Activated B cell treated with CpG ODN at 0.5 μM for 24 hours (primary cell): ENCODE results near the gene DNAH6. TPM values are rescaled to one million over a fixed set of nuclear protein-coding genes. Genes with fewer than 3 reads are reported as not detected.

ENCODE experiments used
- ATAC-seq: fragments of 200-7000 bp; cut with Tn5 transposase; one replicate; pipeline ENCODE4 v1.10.0; 2021; ENCODE audit warnings: low read depth, mild to moderate bottlenecking, moderate library complexity
- CTCF ChIA-PET: fragments of 350-600 bp; sonication (Branson Sonifier 250); formaldehyde crosslinking; loops from one replicate; lab custom pipeline; 2021; ENCODE audit warnings: antibody characterized with exemption; lab: Charles Lee
- POLR2A ChIA-PET: fragments of 350-600 bp; sonication (Branson Sonifier 250); formaldehyde crosslinking; loops from one replicate; lab custom pipeline; 2021; ENCODE audit warnings: antibody characterized with exemption; lab: Charles Lee
- DNase-seq: peaks from one replicate; pipeline ENCODE4 v3.0.0; 2022
- H3K27ac Mint-ChIP-seq: one replicate; pipeline ENCODE4 v1.8.0; 2020; ENCODE audit warnings: mixed read lengths
- H3K27me3 Mint-ChIP-seq: one replicate; pipeline ENCODE4 v1.8.0; 2021; ENCODE audit warnings: mixed read lengths
- H3K36me3 Mint-ChIP-seq: one replicate; pipeline ENCODE4 v1.8.0; 2021; ENCODE audit warnings: low read depth, mixed read lengths
- H3K4me1 Mint-ChIP-seq: one replicate; pipeline ENCODE4 v1.8.0; 2021; ENCODE audit warnings: mixed read lengths
- H3K4me3 Mint-ChIP-seq: one replicate; pipeline ENCODE4 v1.8.0; 2020; ENCODE audit warnings: mild to moderate bottlenecking, mixed read lengths
- H3K9me3 Mint-ChIP-seq: one replicate; pipeline ENCODE4 v1.8.0; 2020; ENCODE audit warnings: mixed read lengths
- intact Hi-C: fragments of 100-400 bp; cut with micrococcal nuclease; formaldehyde crosslinking; loops from one replicate; pipeline ENCODE4 v1.15.1; 2024
- total RNA-seq: library from RNA; stranded (reverse); gene quantifications from 2 replicates; pipeline ENCODE4 v1.2.3, GENCODE V29; 2022
- TF ChIP-seq, protein P1 (sequence below): fragments of 200-600 bp; IDR thresholded peaks from one replicate; pipeline ENCODE4 v1.8.0; 2022; ENCODE audit warnings: antibody characterized with exemption, mild to moderate bottlenecking

Gene DNAH6
- total RNA-seq, 1 donor from 2014 or later, result 0.82 TPM

DNA sequence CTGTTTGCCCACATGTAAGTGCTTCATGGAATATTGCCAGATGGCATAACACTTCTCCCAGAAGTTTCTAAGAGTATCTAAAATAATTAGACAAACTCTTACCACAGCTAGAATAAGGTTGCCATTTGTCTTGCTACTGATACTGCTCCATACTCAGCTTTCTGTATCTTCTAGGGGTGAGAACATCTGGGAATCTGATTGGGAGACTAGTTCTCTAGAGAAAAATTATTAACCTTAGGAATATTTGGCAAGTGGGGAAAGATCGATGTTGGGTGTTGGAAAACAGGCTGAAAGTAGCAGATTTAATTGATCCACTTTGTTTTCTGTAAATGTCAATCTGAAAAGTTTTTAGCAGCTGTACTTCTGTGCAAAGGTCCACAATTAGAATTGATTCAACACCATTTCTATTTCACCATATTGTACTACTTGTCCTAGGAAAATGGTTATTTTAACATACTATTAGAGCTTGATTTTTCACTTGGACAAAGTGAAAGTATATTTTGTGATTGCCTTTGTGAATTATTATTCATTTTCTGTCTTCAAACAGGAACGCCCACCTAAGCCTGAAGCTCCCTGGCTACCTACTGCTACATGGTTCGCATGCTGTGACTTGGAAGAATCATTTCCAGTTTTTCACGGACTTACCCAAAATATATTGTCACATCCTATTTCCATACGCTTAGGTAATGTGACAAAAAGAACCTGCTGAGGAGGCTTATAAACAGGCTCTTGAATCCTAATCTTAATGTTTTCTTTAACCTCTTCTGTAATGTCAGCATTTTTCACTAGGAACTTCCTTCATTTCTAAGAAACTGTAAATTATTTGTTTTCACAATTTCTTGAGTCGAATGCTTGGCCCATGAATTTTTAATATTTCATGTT, 216.8 kb downstream of the DNAH6 start:
- peaks cover 1% of the 10 kb centered on the region for H3K27me3 Mint-ChIP-seq
- no peak overlapping the region for H3K4me3 Mint-ChIP-seq
- intact Hi-C loops, result no loop called here
- H3K4me1 Mint-ChIP-seq, result peaks cover 2% of the 10 kb centered on the region
- no peaks in the 10 kb centered on the region for H3K36me3 Mint-ChIP-seq
- ATAC-seq, result no peak
- POLR2A ChIA-PET, result no interaction called here
- no peak for DNase-seq
- H3K27ac Mint-ChIP-seq, result no peak overlapping the region
- CTCF ChIA-PET, result no interaction called here
- TF ChIP-seq, protein P1, sequence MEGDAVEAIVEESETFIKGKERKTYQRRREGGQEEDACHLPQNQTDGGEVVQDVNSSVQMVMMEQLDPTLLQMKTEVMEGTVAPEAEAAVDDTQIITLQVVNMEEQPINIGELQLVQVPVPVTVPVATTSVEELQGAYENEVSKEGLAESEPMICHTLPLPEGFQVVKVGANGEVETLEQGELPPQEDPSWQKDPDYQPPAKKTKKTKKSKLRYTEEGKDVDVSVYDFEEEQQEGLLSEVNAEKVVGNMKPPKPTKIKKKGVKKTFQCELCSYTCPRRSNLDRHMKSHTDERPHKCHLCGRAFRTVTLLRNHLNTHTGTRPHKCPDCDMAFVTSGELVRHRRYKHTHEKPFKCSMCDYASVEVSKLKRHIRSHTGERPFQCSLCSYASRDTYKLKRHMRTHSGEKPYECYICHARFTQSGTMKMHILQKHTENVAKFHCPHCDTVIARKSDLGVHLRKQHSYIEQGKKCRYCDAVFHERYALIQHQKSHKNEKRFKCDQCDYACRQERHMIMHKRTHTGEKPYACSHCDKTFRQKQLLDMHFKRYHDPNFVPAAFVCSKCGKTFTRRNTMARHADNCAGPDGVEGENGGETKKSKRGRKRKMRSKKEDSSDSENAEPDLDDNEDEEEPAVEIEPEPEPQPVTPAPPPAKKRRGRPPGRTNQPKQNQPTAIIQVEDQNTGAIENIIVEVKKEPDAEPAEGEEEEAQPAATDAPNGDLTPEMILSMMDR, result no peak
- H3K9me3 Mint-ChIP-seq, result no peaks in the 10 kb centered on the region

DNA sequence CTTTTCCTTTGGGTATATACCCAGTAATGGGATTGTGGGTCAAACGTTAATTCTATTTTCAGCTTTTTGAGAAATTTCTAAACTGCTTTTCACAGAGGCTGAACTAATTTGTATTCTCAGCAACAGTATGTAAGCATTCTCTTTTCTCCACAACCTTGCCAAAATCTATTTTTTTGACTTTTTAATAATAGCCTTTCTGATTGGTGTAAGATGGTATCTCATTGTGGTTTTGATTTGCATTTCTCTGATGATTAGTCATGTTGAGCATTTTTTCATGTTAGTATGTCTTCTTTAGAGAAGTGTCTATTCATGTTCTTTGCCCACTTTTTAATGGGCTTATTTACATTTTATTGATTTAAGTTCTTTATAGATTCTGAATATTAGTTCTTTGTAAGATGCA, 219.1 kb downstream of the DNAH6 start:
- CTCF ChIA-PET, result no interaction called here
- ATAC-seq (no peak), DNase-seq (no peak)
- Mint-ChIP-seq H3K9me3 (peaks cover 2% of the 10 kb centered on the region), H3K4me3 (no peak overlapping the region), H3K4me1 (peaks cover 2% of the 10 kb centered on the region), H3K36me3 (no peaks in the 10 kb centered on the region), H3K27me3 (peaks cover 13% of the 10 kb centered on the region), H3K27ac (no peak overlapping the region)
- intact Hi-C loops, result no loop called here
- TF ChIP-seq, protein P1, result no peak
- POLR2A ChIA-PET, result no interaction called here

DNA sequence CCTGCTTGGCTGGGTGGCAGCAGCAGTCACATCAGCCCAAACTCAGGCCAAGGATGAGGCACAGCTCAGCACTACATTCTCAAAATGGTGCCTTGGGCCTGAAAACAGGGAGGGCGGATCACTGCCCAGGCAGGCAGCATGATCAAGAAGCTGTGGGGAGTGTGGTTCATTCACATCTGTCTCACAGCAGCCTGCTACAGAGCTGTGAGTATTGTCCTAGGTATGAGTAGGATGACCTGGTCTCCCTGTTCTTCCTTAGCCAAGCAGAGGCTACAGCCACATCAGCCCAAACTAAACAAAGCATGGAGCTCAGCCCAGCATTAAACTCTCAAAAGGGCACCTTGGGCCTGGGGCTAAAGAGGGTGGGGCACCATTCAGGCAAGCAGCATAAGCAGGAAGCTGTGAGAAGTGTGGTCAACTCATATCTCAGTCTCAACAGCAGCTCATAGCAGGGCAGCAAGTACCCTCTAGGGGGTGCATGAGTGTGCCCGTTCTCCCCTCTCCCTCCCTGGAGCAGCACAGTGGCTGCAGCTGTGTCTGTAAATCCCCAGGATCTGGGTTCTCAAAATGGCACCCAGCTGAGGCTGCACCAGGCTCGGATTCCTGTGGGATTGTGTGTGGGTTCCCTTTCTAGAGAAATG, 225.0 kb downstream of the DNAH6 start:
- DNase-seq (no peak), ATAC-seq (peak; percentile 90)
- Mint-ChIP-seq H3K9me3 (peaks cover 2% of the 10 kb centered on the region), H3K27me3 (peaks cover 13% of the 10 kb centered on the region), H3K4me3 (no peak overlapping the region), H3K27ac (no peak overlapping the region), H3K36me3 (no peaks in the 10 kb centered on the region), H3K4me1 (peaks cover 5% of the 10 kb centered on the region)
- TF ChIP-seq, protein P1, result no peak
- POLR2A ChIA-PET, result interaction anchor here (0.7 kb wide), 1 partner anchor 153 kb away, joined by 4 read pairs; no protein-coding TSS in a partner anchor
- CTCF ChIA-PET, result interaction anchor here (0.9 to 1.7 kb wide), 12 partner anchors 10 to 184 kb away, joined by 3 to 13 read pairs (median 4); no protein-coding TSS in a partner anchor
- intact Hi-C loops, result loop anchor here (1.0 to 2.0 kb wide), 4 partner anchors 124 to 247 kb away; no protein-coding TSS in a partner anchor

DNA sequence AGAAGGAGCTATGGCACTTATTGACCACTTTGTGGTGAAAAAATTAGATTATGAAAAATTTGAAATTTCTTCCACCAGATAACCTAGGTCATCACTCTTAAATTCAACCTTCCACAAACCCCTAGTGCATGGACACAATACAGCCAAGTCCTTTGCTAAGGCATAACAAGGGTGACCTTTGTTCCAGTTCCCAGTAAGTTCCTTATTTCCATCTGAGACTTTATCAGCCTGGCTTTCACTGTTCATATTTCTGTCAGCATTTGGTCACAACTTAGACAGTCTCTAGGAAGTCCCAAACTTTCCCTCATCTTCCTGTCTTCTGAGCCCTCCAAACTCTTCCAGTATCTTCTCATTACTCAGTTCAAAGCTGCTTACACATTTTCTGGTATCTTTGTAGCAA, 232.0 kb downstream of the DNAH6 start:
- intact Hi-C loops, result no loop called here
- Mint-ChIP-seq H3K9me3 (no peaks in the 10 kb centered on the region), H3K4me1 (no peaks in the 10 kb centered on the region), H3K27me3 (peaks cover 3% of the 10 kb centered on the region), H3K27ac (no peak overlapping the region), H3K36me3 (no peaks in the 10 kb centered on the region), H3K4me3 (no peak overlapping the region)
- DNase-seq (no peak), ATAC-seq (no peak)
- POLR2A ChIA-PET, result no interaction called here
- TF ChIP-seq, protein P1, result no peak
- CTCF ChIA-PET, result no interaction called here

DNA sequence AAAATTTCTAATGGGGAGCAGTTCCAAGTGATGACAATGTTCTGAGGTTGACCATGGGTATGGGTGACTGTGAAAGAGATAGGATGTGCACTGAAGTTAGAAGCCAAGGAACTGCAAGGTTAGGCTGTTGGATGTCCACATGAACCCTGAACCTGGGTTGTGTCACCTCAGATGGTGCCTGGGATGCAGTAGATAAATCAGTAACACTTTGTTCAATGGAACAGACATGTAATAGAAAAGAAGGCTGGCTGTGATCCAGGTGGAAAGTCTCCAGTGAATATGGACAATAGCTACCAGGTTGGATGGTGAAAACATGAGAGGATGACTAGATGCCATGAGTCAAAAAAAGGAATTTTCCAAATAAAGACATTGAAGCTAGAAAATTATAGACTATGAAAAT, 233.1 kb downstream of the DNAH6 start:
- DNase-seq (no peak), ATAC-seq (no peak)
- intact Hi-C loops, result no loop called here
- TF ChIP-seq, protein P1, result no peak
- Mint-ChIP-seq H3K27ac (no peak overlapping the region), H3K27me3 (peaks cover 3% of the 10 kb centered on the region), H3K36me3 (no peaks in the 10 kb centered on the region), H3K4me1 (no peaks in the 10 kb centered on the region), H3K9me3 (no peaks in the 10 kb centered on the region), H3K4me3 (no peak overlapping the region)
- POLR2A ChIA-PET, result no interaction called here
- CTCF ChIA-PET, result no interaction called here
